ENCODE measurements around the gene LCP1.
"Not testable (repeated sequence)": the region's sequence is repeated elsewhere in the genome, so short reads cannot be mapped to it uniquely, and the experiment has no call there.

LCP1 gene, protein sequence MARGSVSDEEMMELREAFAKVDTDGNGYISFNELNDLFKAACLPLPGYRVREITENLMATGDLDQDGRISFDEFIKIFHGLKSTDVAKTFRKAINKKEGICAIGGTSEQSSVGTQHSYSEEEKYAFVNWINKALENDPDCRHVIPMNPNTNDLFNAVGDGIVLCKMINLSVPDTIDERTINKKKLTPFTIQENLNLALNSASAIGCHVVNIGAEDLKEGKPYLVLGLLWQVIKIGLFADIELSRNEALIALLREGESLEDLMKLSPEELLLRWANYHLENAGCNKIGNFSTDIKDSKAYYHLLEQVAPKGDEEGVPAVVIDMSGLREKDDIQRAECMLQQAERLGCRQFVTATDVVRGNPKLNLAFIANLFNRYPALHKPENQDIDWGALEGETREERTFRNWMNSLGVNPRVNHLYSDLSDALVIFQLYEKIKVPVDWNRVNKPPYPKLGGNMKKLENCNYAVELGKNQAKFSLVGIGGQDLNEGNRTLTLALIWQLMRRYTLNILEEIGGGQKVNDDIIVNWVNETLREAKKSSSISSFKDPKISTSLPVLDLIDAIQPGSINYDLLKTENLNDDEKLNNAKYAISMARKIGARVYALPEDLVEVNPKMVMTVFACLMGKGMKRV

GRCh38 chr13:46181840-46182490 lies at the start of gene LCP1:
TSS of gene LCP1 (minus strand) at chr13:46182177. CDS start at chr13:46159662, 22,515 bp downstream.
- TF ChIP-seq CTCF (IDR thresholded peaks at IDR 0.05; ENCODE audit: borderline replicate concordance, control extremely low read depth, extremely low read depth, insufficient read depth, missing control alignments), result no peak
- in situ Hi-C loops (cut with MboI; ENCODE audit: low sequenced_read_pairs, unreplicated experiment), result no loop called here
- peak; percentile 63 for DNase-seq (ENCODE audit: low spot score)

- in situ Hi-C loops (cut with MboI; ENCODE audit: low sequenced_read_pairs, unreplicated experiment), result no loop called here
- DNase-seq (ENCODE audit: low spot score), result no peak
- TF ChIP-seq CTCF (IDR thresholded peaks at IDR 0.05; ENCODE audit: borderline replicate concordance, control extremely low read depth, extremely low read depth, insufficient read depth, missing control alignments), result no peak
Observed at GRCh38 chr13:46229251-46229650, 47.3 kb upstream of the LCP1 start.

- in situ Hi-C loops (cut with MboI; ENCODE audit: low sequenced_read_pairs, unreplicated experiment); DNase-seq (ENCODE audit: low spot score): not testable (repeated sequence)
Observed at GRCh38 chr13:46220234-46220633, 38.3 kb upstream of the LCP1 start.

GRCh38 chr13:46214741-46215140 lies 32.8 kb upstream of the LCP1 start:
- in situ Hi-C loops (cut with MboI; ENCODE audit: low sequenced_read_pairs, unreplicated experiment); DNase-seq (ENCODE audit: low spot score): not testable (repeated sequence)

DNA sequence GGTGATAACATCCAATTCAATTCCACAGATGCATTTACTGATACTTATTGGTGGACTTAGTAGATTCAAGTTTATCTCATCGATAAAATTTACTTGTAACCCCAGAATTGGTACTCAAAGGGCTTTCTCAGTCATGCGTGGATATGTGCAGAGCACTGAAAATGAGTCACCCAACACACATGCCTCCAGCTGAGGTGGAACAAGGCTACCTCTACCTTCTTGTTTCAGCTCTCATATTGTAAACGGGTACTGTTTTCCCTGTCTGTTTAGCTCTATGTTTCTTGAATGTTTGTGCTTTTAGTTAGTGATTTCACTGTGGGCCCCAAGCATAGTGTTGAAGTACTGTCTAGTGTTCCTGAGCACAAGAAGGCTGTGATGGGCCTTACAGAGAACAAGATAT lies 31.3 kb upstream of the LCP1 start:
- no peak for TF ChIP-seq CTCF (IDR thresholded peaks at IDR 0.05; ENCODE audit: borderline replicate concordance, control extremely low read depth, extremely low read depth, insufficient read depth, missing control alignments)
- in situ Hi-C loops (cut with MboI; ENCODE audit: low sequenced_read_pairs, unreplicated experiment), result no loop called here
- no peak for DNase-seq (ENCODE audit: low spot score)

- peak; percentile 82 for DNase-seq (ENCODE audit: low spot score)
- no peak for TF ChIP-seq CTCF (IDR thresholded peaks at IDR 0.05; ENCODE audit: borderline replicate concordance, control extremely low read depth, extremely low read depth, insufficient read depth, missing control alignments)
Observed at GRCh38 chr13:46211483-46212351, 29.7 kb upstream of the LCP1 start, which contains the start of gene LRRC63. TSS of gene LRRC63 (plus strand) at chr13:46211928. CDS start at chr13:46213035, 1,107 bp downstream.

GRCh38 chr13:46211116-46211482 lies 29.1 kb upstream of the LCP1 start:
- peak; percentile 38 for DNase-seq (ENCODE audit: low spot score)
- no peak for TF ChIP-seq CTCF (IDR thresholded peaks at IDR 0.05; ENCODE audit: borderline replicate concordance, control extremely low read depth, extremely low read depth, insufficient read depth, missing control alignments)
- in situ Hi-C loops (cut with MboI; ENCODE audit: low sequenced_read_pairs, unreplicated experiment), result no loop called here

More at GRCh38 chr13:46211483-46212351, 29.7 kb upstream of the LCP1 start, which contains the start of gene LRRC63:
- in situ Hi-C loops (cut with MboI; ENCODE audit: low sequenced_read_pairs, unreplicated experiment), result no loop called here

Data from GM13976 (cell line).